ENCODE results near the gene POGZ.
"Not testable (repeated sequence)": the region's sequence is repeated elsewhere in the genome, so short reads cannot be mapped to it uniquely, and the experiment has no call there.

Gene POGZ

GRCh38 chr1:151403612-151404011, 55.7 kb downstream of the POGZ start:
- TF ChIP-seq, protein P1, sequence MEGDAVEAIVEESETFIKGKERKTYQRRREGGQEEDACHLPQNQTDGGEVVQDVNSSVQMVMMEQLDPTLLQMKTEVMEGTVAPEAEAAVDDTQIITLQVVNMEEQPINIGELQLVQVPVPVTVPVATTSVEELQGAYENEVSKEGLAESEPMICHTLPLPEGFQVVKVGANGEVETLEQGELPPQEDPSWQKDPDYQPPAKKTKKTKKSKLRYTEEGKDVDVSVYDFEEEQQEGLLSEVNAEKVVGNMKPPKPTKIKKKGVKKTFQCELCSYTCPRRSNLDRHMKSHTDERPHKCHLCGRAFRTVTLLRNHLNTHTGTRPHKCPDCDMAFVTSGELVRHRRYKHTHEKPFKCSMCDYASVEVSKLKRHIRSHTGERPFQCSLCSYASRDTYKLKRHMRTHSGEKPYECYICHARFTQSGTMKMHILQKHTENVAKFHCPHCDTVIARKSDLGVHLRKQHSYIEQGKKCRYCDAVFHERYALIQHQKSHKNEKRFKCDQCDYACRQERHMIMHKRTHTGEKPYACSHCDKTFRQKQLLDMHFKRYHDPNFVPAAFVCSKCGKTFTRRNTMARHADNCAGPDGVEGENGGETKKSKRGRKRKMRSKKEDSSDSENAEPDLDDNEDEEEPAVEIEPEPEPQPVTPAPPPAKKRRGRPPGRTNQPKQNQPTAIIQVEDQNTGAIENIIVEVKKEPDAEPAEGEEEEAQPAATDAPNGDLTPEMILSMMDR (IDR thresholded peaks at IDR 0.05; ENCODE audit: extremely low read depth, missing control alignments), result no peak
- no peak for DNase-seq (ENCODE audit: low spot score)

DNA sequence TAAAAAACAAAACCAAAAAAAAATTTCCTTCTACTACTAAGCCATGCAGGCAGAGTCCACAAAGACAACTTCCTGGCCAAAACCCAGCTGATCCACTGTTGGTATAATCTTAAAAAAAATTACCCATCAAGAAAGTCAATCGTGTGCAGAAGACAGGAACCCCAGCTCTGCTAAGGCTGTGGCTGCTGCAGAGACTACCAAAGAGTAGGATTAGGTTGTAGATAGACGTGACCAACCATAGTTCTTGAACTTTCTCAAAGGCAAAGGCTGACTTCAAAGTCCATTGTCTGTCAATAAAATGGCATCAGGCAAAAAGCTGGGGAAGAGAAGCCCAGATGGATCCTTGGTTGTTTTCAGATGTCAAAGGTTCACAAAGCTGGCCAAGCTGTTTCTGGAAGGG, 56.5 kb downstream of the POGZ start:
- TF ChIP-seq, protein P1 (IDR thresholded peaks at IDR 0.05; ENCODE audit: extremely low read depth, missing control alignments), result no peak
- no peak for DNase-seq (ENCODE audit: low spot score)

DNA sequence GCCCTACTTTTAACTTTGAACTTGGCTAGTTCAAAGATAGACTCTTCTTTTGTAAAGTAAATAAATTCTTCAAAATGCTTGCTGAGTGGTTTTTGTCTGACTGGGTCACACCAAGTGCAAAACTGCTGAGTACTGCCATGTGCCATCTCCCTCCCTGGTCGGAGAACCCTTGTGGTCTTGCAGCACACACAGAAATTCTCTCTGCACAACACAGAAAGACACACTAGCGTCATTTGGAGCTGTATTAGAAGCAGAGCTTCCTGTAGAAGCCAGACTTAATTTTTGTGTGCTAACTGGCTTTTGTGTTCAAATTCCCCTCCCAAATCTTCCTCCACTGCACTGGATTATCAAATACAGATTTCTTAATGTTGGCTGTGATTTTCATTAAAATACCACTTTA, 57.4 kb downstream of the POGZ start:
- TF ChIP-seq, protein P1 (IDR thresholded peaks at IDR 0.05; ENCODE audit: extremely low read depth, missing control alignments), result no peak
- no peak for DNase-seq (ENCODE audit: low spot score)

GRCh38 chr1:151401125-151401788, 58.0 kb downstream of the POGZ start:
- TF ChIP-seq, protein P1 (IDR thresholded peaks at IDR 0.05; ENCODE audit: extremely low read depth, missing control alignments), result no peak
- DNase-seq (ENCODE audit: low spot score), result no peak

DNA sequence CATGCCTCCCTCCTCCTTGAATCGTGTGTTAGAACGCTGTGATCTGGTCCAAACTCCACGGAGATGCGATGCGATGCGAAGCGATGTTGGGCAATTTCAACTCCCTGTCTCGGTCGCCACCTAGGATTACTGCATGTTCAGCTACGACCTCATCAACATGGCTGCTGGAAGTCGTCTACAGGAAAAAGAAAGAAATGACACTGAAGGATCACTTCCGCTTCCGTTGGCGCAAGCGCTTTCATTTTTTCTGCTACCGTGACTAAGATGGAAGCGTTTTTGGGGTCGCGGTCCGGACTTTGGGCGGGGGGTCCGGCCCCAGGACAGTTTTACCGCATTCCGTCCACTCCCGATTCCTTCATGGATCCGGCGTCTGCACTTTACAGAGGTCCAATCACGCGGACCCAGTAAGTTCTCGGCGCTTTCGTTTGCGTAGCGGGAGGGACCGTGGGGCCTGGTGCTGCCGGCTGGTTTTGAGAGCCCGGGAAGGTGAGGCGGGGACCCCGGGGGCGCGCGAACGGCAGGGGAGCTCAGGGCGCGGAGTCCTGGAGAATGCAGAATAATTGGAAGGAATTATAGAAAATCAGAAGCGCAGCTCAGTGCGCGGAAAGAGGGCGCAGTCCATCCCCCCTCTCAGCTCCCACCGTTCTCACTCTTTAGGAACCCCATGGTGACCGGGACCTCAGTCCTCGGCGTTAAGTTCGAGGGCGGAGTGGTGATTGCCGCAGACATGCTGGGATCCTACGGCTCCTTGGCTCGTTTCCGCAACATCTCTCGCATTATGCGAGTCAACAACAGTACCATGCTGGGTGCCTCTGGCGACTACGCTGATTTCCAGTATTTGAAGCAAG, 59.7 kb downstream of the POGZ start, which contains the start of gene PSMB4:
PSMB4 (plus strand) TSS at position 250 of the 848 bp plus-strand sequence; CDS start at position 265, 15 bp downstream.
- DNase-seq (ENCODE audit: low spot score), result peak; percentile 88
- TF ChIP-seq, protein P1 (IDR thresholded peaks at IDR 0.05; ENCODE audit: extremely low read depth, missing control alignments), result peak; percentile 20

DNA sequence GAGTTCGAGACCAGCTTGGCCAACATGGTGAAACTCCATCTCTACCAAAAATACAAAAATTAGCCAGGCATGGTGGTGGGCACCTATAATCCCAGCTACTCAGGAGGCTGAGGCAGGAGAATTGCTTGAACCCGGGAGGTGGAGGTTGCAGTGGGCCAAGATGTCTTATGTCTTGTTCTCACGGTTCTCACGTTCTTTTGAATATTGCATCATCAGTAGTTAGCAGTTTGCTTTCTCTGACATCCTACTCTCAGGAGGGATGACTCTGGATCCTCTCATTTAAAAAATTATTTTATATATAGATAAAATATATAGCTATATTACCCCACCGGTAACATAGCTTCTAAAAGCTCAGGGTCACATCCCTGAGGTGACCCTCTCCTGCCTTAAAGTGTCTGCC, 63.0 kb downstream of the POGZ start:
- DNase-seq (ENCODE audit: low spot score), result not testable (repeated sequence)

GRCh38 chr1:151393583-151393982, 65.7 kb downstream of the POGZ start:
- DNase-seq (ENCODE audit: low spot score), result no peak
- TF ChIP-seq, protein P1 (IDR thresholded peaks at IDR 0.05; ENCODE audit: extremely low read depth, missing control alignments), result no peak

All from GM20000 (cell line).